Stimulated activated CD8-positive, alpha-beta memory T cell treated with anti-CD3 and anti-CD28 coated beads, Interleukin-15, amount 100 ng/mL, for 48 hours (primary cell): Measurements from ENCODE around the gene BCAS3.

Experiments
- DNase-seq, 2 donors: peaks; one replicate each; pipeline ENCODE4 v3.0.0-alpha.2; 2020; ENCODE audit warnings: low read depth in 2 of 2

BCAS3 gene

GRCh38 chr17:61199431-61200338 lies 522.0 kb downstream of the BCAS3 start:
- no peak for DNase-seq

DNA sequence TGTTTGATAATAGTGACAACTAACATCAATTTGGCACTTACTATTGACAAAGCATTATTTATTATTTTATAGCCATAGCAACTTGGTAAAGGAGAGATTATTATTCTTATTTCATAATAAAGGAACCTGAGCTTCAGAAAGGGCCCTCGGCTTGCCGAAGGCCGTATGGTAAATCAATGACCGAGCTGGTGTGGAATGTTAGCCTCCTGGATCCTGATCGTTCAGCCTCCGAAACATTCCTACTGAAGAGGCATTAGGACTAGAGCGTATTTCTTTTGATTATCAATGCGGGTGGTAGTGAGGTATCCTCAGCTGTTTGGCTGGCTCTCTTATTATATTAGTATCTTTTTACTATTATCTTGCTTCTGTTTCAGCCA lies 522.7 kb downstream of the BCAS3 start:
- no peak for DNase-seq

GRCh38 chr17:61201211-61201610 lies 523.6 kb downstream of the BCAS3 start:
- DNase-seq, result no peak

- DNase-seq, result no peak
Observed at GRCh38 chr17:61202564-61202963, 524.9 kb downstream of the BCAS3 start.

GRCh38 chr17:61203671-61204131 lies 526.0 kb downstream of the BCAS3 start:
- DNase-seq, result no peak

- no peak for DNase-seq
Observed at GRCh38 chr17:61204456-61204855, 526.8 kb downstream of the BCAS3 start.

DNA sequence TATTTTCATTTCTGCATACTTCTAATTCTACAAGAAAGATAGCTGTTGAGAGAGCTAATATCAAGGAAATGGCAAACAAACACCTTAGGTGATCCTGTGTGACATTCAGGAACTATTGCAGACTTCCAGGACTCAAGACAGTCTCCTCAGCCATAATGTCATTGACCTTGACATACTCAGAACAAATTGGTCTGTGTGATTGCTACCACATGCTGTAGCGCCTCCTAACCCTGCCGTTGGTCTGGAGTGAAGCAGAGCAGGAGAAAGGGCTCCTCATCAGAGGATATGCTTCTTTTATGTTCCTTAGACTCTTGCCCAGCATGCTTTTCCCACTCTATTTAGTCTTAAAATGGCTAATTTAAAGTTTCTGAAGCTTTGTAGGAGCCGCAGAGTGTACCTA lies 527.8 kb downstream of the BCAS3 start:
- no peak for DNase-seq

- DNase-seq, result no peak
Observed at GRCh38 chr17:61205931-61206330, 528.3 kb downstream of the BCAS3 start.

DNA sequence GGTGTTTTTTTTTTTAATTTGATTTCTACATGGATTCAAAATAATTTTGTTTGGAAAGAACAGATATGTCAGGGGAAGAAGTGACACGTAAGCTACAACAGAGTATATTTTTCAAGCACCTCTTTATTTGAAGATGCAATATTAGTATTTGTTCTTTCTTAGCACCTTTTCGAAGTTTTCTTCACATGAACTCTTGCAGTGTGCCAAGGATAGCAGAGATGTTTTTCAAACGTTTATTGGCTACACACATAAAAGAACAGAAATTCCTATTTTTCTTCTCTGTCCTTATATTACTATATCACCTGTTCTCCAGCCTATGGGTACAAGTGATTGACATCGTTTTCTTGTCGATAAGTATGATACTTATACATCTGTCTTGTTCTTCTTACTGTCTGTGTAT lies 529.3 kb downstream of the BCAS3 start:
- no peak for DNase-seq

DNA sequence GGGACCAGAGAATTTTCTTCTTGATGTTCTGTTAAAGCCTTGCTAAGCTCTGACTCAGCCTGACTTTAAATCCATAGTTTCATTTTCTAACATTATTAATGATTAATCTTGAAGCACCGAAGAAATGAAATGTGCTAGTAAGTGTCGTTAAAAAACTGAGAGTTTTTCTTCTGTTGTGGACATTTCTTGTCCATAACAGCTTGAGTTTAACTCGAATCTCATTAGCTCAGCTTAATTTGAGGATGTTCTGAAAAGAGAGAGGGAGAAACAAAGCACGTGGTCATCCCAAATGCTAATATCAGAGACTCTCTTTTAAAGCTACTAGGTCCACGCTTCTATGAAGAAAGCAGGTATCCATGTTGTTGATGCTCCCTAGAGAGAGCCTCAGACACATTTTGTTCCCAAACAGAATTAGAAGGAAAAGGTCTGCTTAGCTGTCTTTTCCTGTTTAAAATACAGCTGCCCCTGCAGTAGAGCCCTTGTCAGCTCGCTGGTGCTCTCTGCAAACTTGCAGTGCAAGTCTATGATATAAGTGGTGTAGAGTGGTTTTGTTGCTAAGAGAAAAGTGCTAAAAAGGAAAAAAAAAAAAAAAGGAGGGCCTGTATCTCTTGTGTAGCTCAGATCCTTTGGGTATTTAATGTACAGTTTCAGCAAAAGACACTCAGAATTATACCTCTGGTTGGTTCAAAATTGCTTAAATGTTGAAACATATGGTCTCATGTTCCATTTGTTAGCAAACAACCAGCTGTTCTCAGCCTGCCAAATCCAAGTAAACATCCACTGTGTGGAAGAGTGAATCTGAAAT lies 530.9 kb downstream of the BCAS3 start:
- DNase-seq, result no peak

DNA sequence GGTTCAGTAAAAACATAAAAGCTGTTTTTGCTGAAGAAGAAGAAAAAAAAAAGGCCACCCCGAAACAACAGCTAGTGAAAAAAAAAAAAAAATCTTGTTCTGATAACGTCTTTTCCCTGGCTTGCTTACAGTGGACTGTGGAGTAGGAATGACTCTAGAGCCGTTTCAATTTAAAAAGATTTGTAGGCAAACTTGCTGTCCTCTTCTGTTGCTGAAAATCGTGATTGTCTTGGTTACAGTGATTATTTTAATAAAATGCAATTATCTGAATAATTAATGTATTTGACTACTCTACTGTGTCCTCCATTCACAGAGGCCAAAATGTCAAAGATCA lies 531.4 kb downstream of the BCAS3 start:
- no peak for DNase-seq

DNA sequence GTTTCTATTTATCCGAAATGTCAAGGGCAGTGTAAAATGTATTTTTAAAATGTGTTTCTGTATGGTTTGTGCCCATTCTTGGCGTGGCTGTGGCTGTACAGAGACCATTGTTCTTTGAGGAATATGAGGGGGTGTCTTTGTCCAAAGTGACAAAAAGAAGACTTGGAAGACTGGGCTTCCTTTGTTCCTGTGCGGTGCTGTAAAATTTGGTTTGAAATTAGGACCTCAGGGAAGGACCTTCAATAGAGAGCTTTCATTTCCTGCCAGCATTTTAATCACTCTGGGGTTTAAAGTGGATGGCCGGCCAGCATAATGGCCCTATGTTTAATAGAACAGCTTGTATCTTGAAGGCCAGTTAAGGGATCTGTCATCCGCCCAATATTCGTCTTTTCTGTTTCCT lies 531.9 kb downstream of the BCAS3 start:
- DNase-seq, result no peak

GRCh38 chr17:61211236-61211635 lies 533.6 kb downstream of the BCAS3 start:
- DNase-seq, result no peak

GRCh38 chr17:61212655-61213054 lies 535.0 kb downstream of the BCAS3 start:
- no peak for DNase-seq

DNA sequence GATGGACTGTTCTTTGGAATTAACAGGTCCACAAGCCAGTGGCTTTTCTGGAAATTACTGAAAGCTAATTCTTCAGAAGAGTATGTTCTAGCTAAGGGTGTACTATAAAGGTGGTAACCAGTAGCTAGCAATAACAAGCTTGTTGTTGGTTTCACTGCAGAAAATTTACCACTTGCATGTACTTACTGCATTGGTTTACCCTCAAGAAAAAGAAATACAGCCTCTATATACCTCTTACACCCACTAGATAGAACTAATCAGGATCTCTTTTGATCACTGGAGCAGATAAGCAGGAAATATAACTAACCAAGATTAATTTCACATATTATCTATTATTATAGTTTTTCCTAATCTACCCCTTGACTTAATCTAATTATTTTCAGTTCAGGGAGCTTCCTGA lies 537.1 kb downstream of the BCAS3 start:
- DNase-seq, result no peak

DNA sequence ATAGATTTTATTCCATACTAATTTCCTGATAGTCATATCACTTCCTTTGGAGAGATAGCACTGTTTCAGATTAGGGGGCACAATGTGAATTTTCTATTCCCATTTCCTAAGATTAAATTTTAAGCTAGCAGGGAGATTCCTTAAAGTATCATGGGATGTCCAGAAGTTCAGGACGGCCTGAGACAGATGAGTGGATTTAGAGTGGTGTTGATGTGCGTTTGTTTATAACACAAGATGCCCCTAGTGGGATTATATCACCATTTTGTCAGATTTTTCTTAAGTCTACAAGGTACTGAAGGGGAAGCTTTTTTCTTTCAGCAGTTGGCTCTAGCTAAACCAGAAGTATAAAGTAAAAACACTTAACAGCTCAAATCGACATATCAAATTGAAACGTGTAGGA lies 538.4 kb downstream of the BCAS3 start:
- no peak for DNase-seq

GRCh38 chr17:61217878-61218437 lies 540.3 kb downstream of the BCAS3 start:
- DNase-seq, result no peak

GRCh38 chr17:61218438-61218837 lies 540.8 kb downstream of the BCAS3 start:
- DNase-seq, result no peak

DNA sequence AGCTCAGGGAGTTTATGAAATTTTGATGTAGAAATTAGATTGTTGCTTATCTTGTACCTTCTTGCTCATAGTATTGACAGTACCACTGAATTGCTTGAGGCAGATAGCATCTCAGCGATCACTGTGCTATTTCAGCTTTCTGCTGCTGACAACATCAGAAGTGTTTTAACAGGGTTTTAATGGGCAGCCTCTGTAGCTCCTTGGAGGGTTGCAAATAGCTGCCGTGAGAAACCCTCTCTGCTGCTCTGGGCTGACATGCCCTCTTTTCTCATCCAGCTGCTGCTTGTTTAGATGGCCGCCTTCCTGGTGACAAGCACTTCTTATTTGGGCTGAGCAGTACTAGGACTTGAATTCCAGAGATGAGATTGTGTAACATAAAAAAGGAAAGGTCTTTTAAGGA lies 541.8 kb downstream of the BCAS3 start:
- no peak for DNase-seq

DNA sequence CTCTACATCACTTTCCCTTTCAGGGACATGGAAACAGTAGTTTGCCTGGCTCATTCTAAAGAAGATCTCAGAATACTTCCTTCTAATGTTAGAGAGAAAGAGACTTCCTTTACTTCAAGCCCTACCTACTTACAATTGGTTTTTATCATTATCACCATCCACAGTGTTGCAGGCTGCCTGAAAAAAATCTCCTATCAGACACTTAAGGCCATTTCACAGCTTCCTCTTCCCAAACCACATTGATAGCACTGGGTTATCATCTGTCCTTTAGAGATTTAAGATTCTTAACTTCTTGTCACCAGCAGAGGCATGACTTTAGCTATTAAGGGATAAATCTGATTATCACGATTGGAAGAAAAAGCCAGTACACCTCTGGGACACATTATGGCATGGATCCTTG lies 543.5 kb downstream of the BCAS3 start:
- DNase-seq, result no peak

DNA sequence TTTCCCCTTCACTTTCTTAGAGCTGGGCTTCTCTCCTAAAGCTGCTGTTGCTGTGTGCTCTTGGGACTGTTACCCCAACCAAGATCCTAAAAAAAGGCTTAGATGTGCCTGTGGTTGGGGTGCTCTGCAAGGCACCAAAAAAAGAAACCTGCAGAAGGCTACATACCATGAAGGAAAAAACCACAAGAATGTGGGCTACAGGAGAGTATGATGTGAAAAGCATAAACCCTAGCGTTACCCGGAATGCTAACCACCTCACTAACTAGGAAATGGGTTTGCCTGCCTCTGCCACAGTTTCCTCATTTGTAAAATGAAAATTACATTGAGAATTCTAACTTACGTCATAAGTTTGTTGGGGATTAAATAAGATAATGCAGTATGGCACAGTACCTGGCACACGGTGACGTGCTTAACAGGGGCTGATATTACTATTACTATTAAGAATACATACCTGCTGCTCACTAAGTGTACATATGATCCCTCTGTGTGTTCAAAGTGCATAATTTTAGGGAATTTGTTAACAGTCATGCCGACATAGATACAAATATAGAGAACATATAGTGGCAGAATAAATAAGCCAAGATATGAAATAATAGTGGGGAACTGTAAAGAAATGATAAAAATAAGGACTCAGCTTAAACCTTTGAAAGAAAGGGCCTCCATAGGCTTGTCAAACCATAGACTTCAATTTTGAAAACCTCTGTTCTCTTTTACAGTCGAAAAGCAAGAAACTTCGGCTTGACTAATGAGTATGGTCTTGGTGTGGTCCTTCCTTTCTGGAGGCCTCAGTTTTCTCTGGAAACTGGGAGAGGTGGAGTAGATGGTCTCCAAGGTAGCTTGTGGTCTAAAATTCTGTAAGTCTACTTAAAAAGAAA lies 544.2 kb downstream of the BCAS3 start:
- no peak for DNase-seq

DNA sequence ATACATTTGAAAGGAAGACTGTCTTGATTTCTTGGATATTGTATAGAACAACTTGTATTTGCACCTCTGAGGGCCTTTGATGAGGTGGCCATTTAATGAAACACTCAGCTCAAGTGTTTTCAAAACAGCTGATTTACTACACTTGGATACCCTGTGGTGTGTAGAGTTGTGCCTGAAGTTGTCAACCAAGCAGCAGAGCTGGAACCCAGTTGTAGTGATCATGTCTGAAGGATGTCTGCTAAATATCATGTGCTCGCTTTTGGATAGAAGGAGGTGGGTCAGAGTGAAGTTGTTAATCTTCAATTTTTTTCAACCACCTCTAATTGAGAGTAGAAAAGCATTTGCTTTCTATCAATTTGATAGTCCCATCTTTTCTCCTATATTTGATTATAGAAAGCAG lies 546.1 kb downstream of the BCAS3 start:
- no peak for DNase-seq
